Measurements from ENCODE around the gene PLCB4. TPM values are rescaled to one million over a fixed set of nuclear protein-coding genes. Genes with fewer than 3 reads are reported as not detected.
A peak's percentile ranks its signal among the peaks of the same experiment; 100 is the strongest.

Gene PLCB4
- total and polyA plus RNA-seq, 4 experiments from 2014 or later: not detected

GRCh38 chr20:9485614-9486340 lies 416.9 kb downstream of the PLCB4 start:
- POLR2A ChIA-PET (ENCODE audit: partially characterized antibody): no interaction called here
- Histone ChIP-seq H3K4me3 (ENCODE audit: low read length in 2 of 2) (no peak overlapping the region), H3K27ac (ENCODE audit: low read depth, low read length) (no peak overlapping the region), H3K4me1 (ENCODE audit: insufficient read depth, low read length) (no peaks in the 10 kb centered on the region), H3K36me3 (ENCODE audit: insufficient read depth, low read length) (no peaks in the 10 kb centered on the region), H3K9me3 (ENCODE audit: control insufficient read depth in 1 of 2, low read length in 2 of 2) (no peaks in the 10 kb centered on the region), H3K27me3 (ENCODE audit: insufficient read depth, low read length) (no peaks in the 10 kb centered on the region)
- CTCF ChIA-PET (ENCODE audit: partially characterized antibody): no interaction called here
- DNase-seq: no peak
- H3K4me1 Mint-ChIP-seq: no peaks in the 10 kb centered on the region
- intact Hi-C loops (cut with micrococcal nuclease): no loop called here
- H3K27me3 Mint-ChIP-seq: no peaks in the 10 kb centered on the region
- no peak overlapping the region for H3K4me3 Mint-ChIP-seq
- H3K27ac Mint-ChIP-seq: no peak overlapping the region
- H3K36me3 Mint-ChIP-seq: no peaks in the 10 kb centered on the region
- H3K9me3 Mint-ChIP-seq: peaks cover 0 to 6% (median 2%) of the 10 kb centered on the region in 8 donors

GRCh38 chr20:9487231-9487630 lies 418.3 kb downstream of the PLCB4 start:
- H3K27me3 ChIP-seq (ENCODE audit: insufficient read depth, low read length): no peaks in the 10 kb centered on the region
- intact Hi-C loops (cut with micrococcal nuclease): no loop called here
- no peaks in the 10 kb centered on the region for H3K4me1 ChIP-seq (ENCODE audit: insufficient read depth, low read length)
- Mint-ChIP-seq H3K27me3 (no peaks in the 10 kb centered on the region), H3K36me3 (no peaks in the 10 kb centered on the region), H3K27ac (no peak overlapping the region), H3K9me3 (peaks cover 0 to 11% (median 2%) of the 10 kb centered on the region in 8 donors), H3K4me1 (no peaks in the 10 kb centered on the region), H3K4me3 (no peak overlapping the region)
- H3K4me3 ChIP-seq (ENCODE audit: low read length in 2 of 2): no peak overlapping the region
- no peaks in the 10 kb centered on the region for H3K36me3 ChIP-seq (ENCODE audit: insufficient read depth, low read length)
- POLR2A ChIA-PET (ENCODE audit: partially characterized antibody): no interaction called here
- no peak for DNase-seq
- H3K9me3 ChIP-seq (ENCODE audit: control insufficient read depth in 1 of 2, low read length in 2 of 2): no peaks in the 10 kb centered on the region
- CTCF ChIA-PET (ENCODE audit: partially characterized antibody): no interaction called here
- no peak overlapping the region for H3K27ac ChIP-seq (ENCODE audit: low read depth, low read length)

- no peak overlapping the region for H3K4me3 ChIP-seq (ENCODE audit: low read length in 2 of 2)
- CTCF ChIA-PET (ENCODE audit: partially characterized antibody): no interaction called here
- intact Hi-C loops (cut with micrococcal nuclease): no loop called here
- no peaks in the 10 kb centered on the region for H3K9me3 ChIP-seq (ENCODE audit: control insufficient read depth in 1 of 2, low read length in 2 of 2)
- H3K4me3 Mint-ChIP-seq: no peak overlapping the region
- no peaks in the 10 kb centered on the region for H3K4me1 Mint-ChIP-seq
- H3K9me3 Mint-ChIP-seq: peaks cover 0 to 11% (median 3%) of the 10 kb centered on the region in 8 donors
- no peak for DNase-seq
- POLR2A ChIA-PET (ENCODE audit: partially characterized antibody): no interaction called here
- no peaks in the 10 kb centered on the region for H3K4me1 ChIP-seq (ENCODE audit: insufficient read depth, low read length)
- no peaks in the 10 kb centered on the region for H3K36me3 Mint-ChIP-seq
- H3K36me3 ChIP-seq (ENCODE audit: insufficient read depth, low read length): no peaks in the 10 kb centered on the region
- no peak overlapping the region for H3K27ac Mint-ChIP-seq
- no peaks in the 10 kb centered on the region for H3K27me3 ChIP-seq (ENCODE audit: insufficient read depth, low read length)
- no peak overlapping the region for H3K27ac ChIP-seq (ENCODE audit: low read depth, low read length)
- H3K27me3 Mint-ChIP-seq: no peaks in the 10 kb centered on the region
Measured at GRCh38 chr20:9488063-9488462, 419.2 kb downstream of the PLCB4 start.

- Histone ChIP-seq H3K27me3 (ENCODE audit: insufficient read depth, low read length) (no peaks in the 10 kb centered on the region), H3K9me3 (ENCODE audit: control insufficient read depth in 1 of 2, low read length in 2 of 2) (no peaks in the 10 kb centered on the region), H3K4me3 (ENCODE audit: low read length in 2 of 2) (no peak overlapping the region), H3K4me1 (ENCODE audit: insufficient read depth, low read length) (no peaks in the 10 kb centered on the region), H3K36me3 (ENCODE audit: insufficient read depth, low read length) (no peaks in the 10 kb centered on the region), H3K27ac (ENCODE audit: low read depth, low read length) (no peak overlapping the region)
- no peaks in the 10 kb centered on the region for H3K36me3 Mint-ChIP-seq
- H3K4me1 Mint-ChIP-seq: no peaks in the 10 kb centered on the region
- ChIA-PET CTCF (ENCODE audit: partially characterized antibody) (no interaction called here), POLR2A (ENCODE audit: partially characterized antibody) (no interaction called here)
- no peak overlapping the region for H3K27ac Mint-ChIP-seq
- DNase-seq: no peak
- peak overlapping the region in 1 of 8 donors; percentile 16 for H3K4me3 Mint-ChIP-seq
- peaks cover 0 to 2% of the 10 kb centered on the region in 2 donors for H3K27me3 Mint-ChIP-seq
- peaks cover 0 to 11% (median 2%) of the 10 kb centered on the region in 8 donors for H3K9me3 Mint-ChIP-seq
- intact Hi-C loops (cut with micrococcal nuclease): no loop called here
Measured at GRCh38 chr20:9490161-9490560, 421.3 kb downstream of the PLCB4 start.

GRCh38 chr20:9490631-9491030 lies 421.7 kb downstream of the PLCB4 start:
- H3K4me1 ChIP-seq (ENCODE audit: insufficient read depth, low read length): no peaks in the 10 kb centered on the region
- intact Hi-C loops (cut with micrococcal nuclease): no loop called here
- Mint-ChIP-seq H3K4me1 (no peaks in the 10 kb centered on the region), H3K4me3 (no peak overlapping the region), H3K9me3 (peaks cover 0 to 11% (median 3%) of the 10 kb centered on the region in 8 donors), H3K36me3 (no peaks in the 10 kb centered on the region), H3K27ac (no peak overlapping the region), H3K27me3 (peaks cover 0 to 2% of the 10 kb centered on the region in 2 donors)
- H3K27me3 ChIP-seq (ENCODE audit: insufficient read depth, low read length): no peaks in the 10 kb centered on the region
- ChIA-PET POLR2A (ENCODE audit: partially characterized antibody) (no interaction called here), CTCF (ENCODE audit: partially characterized antibody) (no interaction called here)
- no peak for DNase-seq
- H3K9me3 ChIP-seq (ENCODE audit: control insufficient read depth in 1 of 2, low read length in 2 of 2): no peaks in the 10 kb centered on the region
- H3K4me3 ChIP-seq (ENCODE audit: low read length in 2 of 2): no peak overlapping the region
- no peak overlapping the region for H3K27ac ChIP-seq (ENCODE audit: low read depth, low read length)
- H3K36me3 ChIP-seq (ENCODE audit: insufficient read depth, low read length): no peaks in the 10 kb centered on the region

GRCh38 chr20:9491324-9491723 lies 422.4 kb downstream of the PLCB4 start:
- Mint-ChIP-seq H3K27ac (no peak overlapping the region), H3K27me3 (peaks cover 0 to 2% of the 10 kb centered on the region in 2 donors), H3K9me3 (peaks cover 0 to 11% (median 6%) of the 10 kb centered on the region in 8 donors), H3K4me3 (no peak overlapping the region), H3K36me3 (no peaks in the 10 kb centered on the region), H3K4me1 (no peaks in the 10 kb centered on the region)
- ChIA-PET POLR2A (ENCODE audit: partially characterized antibody) (no interaction called here), CTCF (ENCODE audit: partially characterized antibody) (no interaction called here)
- no peaks in the 10 kb centered on the region for H3K27me3 ChIP-seq (ENCODE audit: insufficient read depth, low read length)
- DNase-seq: no peak
- intact Hi-C loops (cut with micrococcal nuclease): no loop called here
- H3K36me3 ChIP-seq (ENCODE audit: insufficient read depth, low read length): no peaks in the 10 kb centered on the region
- H3K27ac ChIP-seq (ENCODE audit: low read depth, low read length): no peak overlapping the region
- H3K9me3 ChIP-seq (ENCODE audit: control insufficient read depth in 1 of 2, low read length in 2 of 2): no peaks in the 10 kb centered on the region
- H3K4me1 ChIP-seq (ENCODE audit: insufficient read depth, low read length): no peaks in the 10 kb centered on the region
- H3K4me3 ChIP-seq (ENCODE audit: low read length in 2 of 2): no peak overlapping the region

GRCh38 chr20:9492067-9492466 lies 423.2 kb downstream of the PLCB4 start:
- Histone ChIP-seq H3K27me3 (ENCODE audit: insufficient read depth, low read length) (no peaks in the 10 kb centered on the region), H3K4me3 (ENCODE audit: low read length in 2 of 2) (no peak overlapping the region), H3K9me3 (ENCODE audit: control insufficient read depth in 1 of 2, low read length in 2 of 2) (no peaks in the 10 kb centered on the region), H3K36me3 (ENCODE audit: insufficient read depth, low read length) (no peaks in the 10 kb centered on the region), H3K4me1 (ENCODE audit: insufficient read depth, low read length) (no peaks in the 10 kb centered on the region), H3K27ac (ENCODE audit: low read depth, low read length) (no peak overlapping the region)
- no peak overlapping the region for H3K27ac Mint-ChIP-seq
- H3K9me3 Mint-ChIP-seq: peaks cover 0 to 11% (median 6%) of the 10 kb centered on the region in 8 donors
- H3K4me3 Mint-ChIP-seq: no peak overlapping the region
- no peak for DNase-seq
- intact Hi-C loops (cut with micrococcal nuclease): no loop called here
- H3K27me3 Mint-ChIP-seq: peaks cover 0 to 2% of the 10 kb centered on the region in 2 donors
- no peaks in the 10 kb centered on the region for H3K4me1 Mint-ChIP-seq
- no peaks in the 10 kb centered on the region for H3K36me3 Mint-ChIP-seq
- ChIA-PET CTCF (ENCODE audit: partially characterized antibody) (no interaction called here), POLR2A (ENCODE audit: partially characterized antibody) (no interaction called here)
